HG02798 (cell line): ENCODE measurements around the gene CACNG5.
"Not testable (repeated sequence)": the region's sequence is repeated elsewhere in the genome, so short reads cannot be mapped to it uniquely, and the experiment has no call there.

Experiments
- ATAC-seq: cut with Tn5 transposase; IDR thresholded peaks from one replicate; pipeline ENCODE4 v1.9.1; 2021; ENCODE audit warnings: mild to moderate bottlenecking; ENCODE audit not compliant: unreplicated experiment, poor library complexity

CACNG5 gene

DNA sequence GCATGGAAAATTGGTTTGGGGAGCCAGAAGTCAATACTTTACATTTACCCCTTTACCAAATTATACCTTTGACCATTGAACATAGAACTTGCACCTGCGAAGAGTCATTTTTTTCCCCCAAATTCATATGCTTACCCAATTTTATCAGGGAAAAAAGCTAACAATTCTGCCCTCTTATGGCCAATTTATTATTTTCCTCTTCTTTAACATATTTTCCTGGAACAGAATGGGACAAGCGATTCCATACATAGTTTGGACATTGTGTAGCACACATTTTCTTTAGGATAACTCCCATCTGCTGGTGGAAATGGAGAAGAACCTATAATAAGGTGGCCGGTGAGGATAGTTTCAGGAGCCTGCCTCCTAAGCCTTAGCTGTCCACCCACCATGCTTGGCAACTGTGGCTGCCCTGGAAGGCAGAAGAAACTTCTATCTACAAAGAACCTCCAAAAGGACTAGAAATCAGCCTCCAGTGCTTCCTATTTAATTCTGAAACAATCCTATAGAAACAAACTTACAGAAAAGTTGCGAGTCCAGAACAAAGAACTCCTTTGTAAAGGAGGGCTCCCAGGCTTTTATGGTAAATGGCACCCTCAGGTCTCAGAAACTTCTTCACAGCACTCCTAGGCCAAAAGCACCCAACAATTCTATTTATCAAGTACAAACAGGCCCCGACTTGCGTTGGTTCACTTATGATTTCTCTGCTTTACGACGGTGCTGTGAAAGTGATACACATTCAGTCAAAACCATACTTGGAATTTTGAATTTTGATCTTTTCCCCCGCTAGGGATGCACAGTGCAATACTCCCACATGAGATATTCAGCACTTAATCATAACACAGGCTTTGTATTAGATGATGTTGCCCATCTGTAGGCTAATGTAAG is 65.5 kb downstream of the CACNG5 start:
- no peak for ATAC-seq

DNA sequence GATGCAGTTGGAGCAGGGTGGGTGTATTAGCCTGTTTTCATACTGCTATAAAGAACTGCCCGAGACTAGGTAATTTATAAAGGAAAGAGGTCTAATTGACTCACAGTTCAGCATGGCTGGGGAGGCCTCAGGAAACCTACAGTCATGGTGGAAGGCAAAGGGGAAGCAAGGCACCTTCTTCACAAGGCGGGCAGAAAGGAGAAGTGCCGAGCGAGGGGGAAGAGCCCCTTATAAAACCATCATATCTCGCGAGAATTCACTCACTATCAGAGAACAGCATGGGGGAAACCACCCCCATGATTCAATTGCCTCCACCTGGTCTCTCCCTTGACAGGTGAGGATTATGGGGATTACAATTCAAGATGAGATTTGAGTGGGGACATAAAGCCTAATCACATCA is 68.4 kb downstream of the CACNG5 start:
- not testable (repeated sequence) for ATAC-seq

DNA sequence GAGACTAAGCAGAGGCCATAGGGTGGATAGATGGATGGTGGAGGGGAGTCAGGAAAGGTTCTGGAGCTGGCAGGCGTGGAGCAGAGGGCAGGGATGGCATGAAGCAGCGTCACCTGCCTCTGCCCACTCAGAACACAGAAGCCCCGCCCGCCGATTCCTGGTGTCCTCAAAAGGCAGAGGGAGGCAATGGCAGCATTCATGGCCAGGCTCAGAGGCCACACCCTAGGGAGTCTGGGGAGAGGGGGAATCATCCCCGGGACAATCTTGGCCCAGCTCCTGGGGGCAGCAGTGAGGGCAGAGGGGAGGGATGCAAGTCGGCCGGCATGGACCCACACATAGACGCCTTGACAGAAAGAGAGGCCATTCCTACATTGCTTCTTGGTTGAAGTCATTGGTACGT is 68.9 kb downstream of the CACNG5 start:
- no peak for ATAC-seq

DNA sequence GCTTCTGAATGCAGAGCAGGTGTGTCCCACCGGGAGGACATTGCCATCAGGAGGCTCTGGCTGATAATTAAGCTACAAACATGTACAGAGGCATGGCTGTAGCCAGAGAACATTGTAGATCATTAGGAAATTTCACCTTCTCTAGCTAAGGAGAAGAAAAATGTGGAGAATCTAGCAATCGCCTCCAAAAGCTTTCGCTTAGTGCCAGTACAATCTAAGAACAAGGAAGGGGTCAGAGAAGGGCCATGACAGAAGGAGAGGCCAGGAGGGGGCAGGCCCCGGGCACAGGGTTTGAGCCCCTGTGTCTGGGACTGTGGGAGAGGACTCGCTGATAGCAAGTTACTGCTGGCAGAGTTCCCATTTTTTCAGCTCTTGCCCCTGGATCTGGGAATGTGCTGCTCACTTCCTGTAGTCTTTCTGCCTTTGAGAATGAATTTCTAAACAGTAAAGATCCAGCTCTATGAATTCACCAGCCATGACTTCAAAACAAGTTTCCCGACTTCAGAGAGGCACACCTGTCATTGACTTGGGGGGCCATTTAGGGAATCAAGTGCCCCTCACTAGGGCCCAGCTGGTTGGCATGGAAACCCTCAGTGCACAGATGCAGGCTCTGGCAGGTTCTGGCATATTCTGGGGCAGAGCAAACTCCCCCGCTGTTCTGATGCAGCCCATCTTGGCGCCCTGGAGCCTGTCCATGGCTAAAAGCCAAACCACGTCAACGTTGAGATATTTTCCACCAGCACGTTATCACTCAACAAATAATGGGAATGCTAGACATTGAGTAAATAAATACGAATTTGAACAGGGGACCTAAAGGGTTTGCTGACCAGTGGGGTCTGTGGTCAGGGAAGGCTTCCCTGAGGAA is 70.1 kb downstream of the CACNG5 start:
- no peak for ATAC-seq

DNA sequence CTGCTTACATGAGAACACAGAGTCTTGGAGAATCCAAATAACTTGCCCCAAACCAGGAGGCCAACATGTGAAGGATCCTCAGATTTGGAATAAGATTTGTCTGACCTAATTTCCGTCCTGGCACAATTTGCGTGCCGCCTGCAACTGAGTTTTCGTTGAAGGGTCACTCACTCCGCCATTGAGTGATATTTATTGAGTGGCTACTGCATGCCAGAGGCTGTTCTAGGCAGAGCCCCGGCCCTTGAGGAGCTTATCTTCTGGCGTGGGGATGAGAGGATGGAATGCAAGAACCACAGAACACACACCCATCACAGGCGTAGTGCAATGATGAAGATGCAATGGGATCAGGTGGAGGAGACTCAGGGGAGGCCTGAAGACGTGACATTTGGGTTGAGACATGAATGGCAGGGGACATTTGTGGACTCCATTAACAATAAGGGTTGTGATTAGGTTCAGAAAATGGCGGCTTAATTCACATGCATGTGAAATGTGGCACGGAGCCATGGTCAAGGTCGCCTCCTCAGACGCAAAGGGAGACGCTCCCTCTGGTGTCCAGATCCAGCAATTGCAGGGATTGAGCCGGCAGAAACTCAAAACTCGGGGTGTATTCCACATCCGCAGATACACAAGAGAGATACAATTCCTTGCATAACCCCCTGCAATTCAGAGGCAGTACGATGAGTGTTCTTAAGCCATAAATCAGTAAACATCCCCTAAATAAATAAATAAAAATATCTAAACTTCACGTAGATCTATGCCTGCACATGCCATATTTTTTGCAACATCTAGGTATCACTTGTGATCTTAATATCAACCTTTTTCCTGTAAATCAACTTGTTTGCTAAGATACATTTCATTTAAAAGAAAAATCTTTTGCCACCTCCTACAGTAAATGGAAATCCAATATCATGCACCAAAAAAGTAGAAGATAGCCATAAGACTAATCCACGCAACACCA is 71.7 kb downstream of the CACNG5 start:
- no peak for ATAC-seq

DNA sequence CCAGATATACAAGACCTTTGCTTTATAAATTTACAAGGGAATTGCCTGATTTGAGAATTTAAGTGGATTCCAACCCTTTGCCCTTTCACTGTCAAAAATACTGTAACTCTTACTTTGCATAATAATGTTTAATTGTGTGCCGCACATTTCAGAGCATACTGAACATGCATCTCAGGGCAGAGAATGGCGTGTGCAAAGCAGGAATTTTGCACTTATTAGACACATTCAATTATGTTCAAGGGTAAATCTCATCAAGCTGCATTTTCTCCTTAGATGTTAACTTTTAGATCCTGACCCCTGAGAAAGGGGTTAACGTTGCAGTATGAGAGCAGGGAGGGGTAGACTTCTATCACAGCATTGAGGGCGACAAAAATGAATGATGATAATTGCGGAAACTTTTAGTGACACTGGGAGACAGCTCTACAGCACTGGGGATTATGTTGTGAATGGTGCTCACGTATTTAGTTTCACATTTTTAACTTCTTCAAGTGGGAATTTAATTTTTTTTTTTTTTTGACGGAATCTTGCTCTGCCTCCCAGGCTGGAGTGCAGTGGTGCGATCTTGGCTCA is 75.0 kb downstream of the CACNG5 start:
- ATAC-seq, result no peak

DNA sequence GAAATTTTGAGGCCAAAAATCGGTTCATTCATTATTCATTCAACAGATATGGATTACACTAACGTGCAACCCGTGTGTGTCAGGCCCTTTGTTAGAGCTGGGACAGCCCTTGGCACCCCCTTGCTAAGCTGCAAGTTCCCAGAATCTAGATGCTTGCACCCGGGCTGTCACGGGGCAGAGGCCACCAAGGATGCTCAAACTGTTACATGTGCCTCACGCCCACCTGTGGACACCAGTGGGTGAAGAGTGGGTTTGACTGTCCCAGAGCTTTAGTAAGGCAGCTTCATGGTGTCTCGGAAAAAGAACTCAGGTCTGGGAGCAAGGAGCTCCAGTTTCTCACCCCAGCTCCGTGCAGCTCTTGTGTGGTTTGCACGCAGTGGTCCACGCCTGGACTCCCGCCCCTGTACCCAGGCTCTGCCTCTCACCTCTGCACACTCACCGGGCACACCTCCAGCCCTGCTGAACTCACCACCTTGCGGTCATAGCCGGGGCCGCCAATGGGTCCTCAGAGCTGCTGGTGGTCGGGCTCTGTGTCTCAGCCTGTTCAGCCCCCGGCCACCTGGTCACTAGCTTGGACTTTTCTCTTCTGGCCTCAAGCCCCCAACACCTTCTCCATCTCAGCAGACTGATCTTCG is 75.9 kb downstream of the CACNG5 start:
- ATAC-seq, result no peak

DNA sequence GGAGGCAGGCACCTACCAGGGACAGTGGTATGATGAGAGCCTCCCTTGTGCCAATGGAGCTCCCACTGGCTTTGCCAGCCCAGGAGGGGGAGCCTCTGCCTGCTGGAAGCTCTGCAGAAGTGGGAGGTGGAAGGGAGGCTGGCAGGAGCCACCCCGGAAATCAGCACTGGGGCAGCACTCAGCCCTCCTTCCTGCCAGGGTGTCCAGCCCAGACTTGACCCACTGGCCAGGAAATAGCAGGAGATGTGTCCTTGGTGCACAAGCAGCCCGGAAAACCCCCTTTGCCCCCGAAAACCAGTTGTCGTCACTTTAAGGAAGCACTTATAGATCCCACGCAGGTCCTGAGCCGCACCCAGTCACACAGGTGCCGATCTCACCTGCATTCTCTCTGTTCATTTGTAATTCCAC is 80.3 kb downstream of the CACNG5 start:
- ATAC-seq, result no peak

DNA sequence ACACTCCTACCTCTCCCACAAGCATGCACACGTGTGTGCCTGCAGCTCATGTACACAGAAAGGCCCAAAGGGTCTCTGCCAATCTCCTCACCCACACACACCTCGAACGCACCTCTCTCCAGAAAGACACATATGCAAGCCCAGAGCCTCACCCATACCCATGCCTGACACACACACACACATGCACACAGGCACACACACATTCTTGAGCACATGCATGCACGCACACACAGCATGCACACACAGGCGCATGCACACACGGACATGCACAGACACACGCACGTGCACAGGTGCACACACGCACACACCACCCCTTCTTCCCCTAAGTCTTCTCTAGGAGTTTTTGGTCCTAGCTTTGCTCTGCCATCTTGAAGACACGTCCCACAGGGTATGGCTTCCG is 80.9 kb downstream of the CACNG5 start:
- ATAC-seq, result no peak

DNA sequence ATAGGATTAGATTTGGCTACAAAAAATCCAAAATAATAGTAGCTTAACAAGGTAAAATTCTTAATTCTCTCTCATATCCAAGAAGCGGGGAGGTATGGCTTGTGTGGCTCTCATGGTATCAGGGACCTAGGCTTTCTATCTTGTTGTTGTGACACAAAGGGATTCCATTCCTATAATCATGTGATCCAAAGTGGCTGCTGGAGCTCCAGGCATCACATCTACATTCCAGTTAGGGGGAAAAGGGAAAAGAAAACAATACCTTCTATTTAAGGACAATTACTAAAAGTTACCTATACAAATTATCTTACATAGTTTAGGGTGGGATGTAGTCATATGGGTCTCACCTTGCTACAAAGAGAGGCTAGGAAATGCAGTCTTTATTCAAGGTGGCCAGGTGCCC is 82.0 kb downstream of the CACNG5 start:
- no peak for ATAC-seq

DNA sequence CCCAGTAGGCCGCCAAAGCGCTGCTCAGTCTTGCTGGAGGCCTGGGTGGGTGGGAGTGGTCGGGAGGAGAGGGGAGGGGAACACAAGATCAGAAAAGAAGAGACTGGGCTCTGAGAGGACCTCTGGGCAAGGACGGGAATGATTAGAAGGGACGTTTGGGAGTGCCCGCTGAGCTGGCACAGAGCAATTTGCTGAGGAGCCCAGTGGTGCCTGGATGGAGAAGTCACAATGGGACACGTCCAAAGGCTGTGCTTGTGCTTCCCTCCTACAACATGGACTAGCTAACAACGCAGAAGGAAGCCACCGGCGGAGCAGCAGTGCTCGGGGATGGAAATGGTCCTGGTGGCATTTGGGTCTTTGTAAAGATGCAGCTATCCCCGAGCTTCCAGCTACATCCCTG is 84.0 kb downstream of the CACNG5 start:
- ATAC-seq, result no peak

DNA sequence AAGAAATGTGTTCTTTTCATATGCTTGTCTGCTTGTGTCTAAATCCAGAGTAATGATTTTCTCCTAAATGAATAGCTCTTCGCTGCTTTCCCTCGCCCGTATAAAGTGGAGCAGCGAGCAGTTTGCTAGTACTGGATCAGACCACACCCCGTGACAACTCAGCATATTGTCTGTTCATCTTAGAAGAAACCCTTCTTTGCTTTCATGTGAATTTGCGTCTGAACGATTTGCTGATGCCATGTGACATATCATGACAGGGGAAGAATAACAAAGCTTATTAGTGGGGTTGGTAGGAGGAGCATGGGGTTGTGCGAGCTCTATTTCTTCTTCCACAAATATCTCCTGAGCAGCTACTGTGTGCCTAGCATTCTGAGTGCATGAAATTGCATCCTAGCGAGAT is 85.5 kb downstream of the CACNG5 start:
- ATAC-seq, result no peak

DNA sequence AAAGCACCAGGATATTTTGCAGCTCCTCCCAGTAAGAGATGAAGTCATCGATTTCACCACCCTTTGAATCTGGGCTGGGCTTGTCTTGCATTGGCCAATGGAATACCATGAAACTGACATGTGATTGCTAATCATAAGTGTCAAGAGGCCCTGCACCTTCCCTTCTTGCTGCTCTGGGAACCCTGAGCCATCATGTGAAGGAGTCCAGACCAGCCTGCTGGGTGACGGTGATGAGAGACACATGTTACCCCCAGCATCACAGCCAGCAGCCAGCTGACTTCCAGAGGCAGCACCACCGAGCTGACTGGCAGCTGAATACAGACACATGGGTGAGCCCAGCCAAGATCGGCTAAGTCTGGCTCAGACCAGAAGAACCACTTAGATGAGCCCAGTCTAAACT is 86.0 kb downstream of the CACNG5 start:
- no peak for ATAC-seq

DNA sequence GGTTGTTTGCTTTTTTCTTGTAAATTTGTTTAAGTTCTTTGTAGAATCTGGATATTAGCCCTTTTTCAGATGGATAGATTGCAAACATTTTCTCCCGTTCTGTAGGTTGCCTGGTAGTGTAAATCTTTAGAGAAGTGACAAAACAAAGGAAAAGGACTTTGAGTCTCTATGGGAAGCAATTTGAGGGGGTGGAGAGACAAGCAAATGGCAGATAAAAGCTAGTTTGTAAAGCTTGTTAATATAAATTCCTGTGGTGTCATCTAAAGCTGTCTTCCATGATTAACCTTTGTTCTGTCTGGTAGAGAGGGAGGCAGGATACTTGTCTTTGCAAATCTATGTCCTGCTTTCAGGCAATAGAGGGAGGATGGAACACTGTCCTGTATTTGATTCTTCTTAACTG is 89.0 kb downstream of the CACNG5 start:
- ATAC-seq, result no peak

DNA sequence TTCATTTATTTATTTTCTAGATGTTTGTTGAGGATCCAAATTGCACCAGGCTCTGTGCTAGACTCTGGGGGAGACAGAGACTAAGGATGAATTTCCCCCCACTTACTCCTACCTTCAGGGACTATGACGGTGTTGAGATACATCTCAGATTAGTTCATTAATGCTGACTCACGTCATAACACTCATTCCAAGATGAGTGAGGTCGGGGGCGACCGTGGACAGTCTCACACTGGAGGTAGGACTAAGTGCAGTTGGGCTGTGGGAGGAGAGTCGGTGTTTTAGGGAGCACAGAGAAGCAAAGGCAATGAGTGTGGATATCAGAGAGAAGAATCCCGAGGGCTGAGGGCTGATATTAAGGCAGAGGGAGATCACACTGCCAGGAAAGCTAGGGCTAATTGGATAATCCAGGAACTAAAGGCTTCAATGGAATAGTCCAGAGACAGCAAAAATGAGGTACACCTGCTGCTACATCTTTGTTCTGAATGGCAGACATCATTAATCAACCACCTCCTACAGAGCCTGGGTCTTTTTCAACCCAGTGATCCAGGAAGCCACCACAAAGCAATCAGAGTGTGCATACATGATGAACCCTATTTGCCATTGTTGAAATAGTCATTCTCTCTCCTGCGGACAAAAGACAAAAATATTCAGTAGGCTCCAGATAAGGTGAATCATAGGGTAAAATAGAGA is 91.0 kb downstream of the CACNG5 start:
- ATAC-seq, result no peak

DNA sequence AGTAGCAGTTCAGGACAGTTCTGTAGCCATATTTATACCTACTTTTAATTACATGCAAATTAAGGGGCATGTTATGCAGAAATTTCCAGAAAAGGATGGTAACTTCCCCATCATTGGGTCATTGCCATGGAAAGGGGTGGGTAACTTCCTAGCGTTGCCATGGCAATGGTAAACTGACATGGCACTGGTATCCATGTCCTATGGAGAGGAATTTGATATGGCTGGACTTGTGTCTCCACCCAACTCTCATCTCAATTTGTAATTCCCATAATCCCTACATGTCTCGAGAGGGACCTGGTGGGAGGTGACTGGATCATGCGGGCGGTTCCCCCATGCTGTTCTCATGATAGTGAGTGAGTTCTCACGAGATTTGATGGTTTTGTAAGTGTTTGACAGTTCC is 94.0 kb downstream of the CACNG5 start:
- no peak for ATAC-seq

DNA sequence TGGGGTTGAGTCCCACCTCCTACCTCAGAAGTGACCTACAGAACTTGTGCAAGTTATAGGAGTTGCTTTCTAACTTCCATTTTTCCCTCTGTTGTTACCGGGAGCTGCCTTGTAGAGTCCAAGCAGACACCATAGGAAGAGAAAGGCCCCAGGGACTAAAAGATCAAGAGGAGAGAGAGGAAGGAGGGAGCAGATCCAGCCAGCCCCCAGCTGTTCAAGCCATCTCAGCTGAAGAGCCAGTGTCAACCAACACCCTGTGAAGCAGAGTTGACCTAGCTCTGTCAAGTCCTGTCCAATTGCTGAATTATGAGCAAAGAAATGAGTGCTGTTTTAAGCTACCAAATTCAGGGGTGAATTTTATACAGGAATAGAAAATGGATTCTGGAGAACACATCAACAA is 94.7 kb downstream of the CACNG5 start:
- no peak for ATAC-seq

DNA sequence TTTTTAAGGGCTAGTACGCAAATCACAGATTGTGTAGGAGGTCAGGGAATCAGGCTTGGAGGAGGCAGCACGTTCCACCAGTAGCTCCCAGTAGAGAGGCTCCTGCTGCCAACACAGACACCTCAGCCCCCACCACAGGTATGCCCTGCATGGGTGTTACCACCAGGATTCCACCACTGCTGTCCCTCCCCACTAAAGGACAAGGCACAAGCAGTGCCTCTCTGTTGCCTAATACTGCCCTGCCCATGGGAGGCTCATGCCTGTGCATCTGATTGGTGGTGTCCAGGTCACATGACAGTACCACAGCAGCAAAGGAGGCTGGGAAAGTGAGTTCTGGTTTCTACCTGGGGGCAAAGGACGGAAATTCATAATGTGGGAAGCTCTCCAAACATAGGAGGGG is 96.0 kb downstream of the CACNG5 start:
- ATAC-seq, result no peak

DNA sequence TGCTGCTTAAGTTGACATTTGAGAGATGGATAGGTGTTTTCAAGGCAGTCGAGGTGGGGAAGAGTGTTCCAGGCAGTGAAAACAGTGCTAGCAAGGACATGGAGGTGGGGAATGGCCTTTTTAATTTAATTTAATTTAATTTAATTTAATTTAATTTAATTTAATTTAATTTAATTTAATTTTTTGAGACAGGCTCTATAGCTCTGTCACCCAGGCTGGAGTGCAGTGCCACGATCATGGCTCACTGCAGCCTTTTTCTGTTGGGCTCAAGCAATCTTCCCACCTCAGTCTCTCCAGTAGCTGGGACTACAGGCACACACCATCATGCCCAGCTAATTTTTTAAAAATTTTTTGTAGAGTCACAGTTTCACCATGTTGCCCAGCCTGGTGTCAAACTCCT is 97.4 kb downstream of the CACNG5 start:
- no peak for ATAC-seq
